Right lobe of liver (tissue), 4 donors: ENCODE measurements around the gene NSG1.

Experiments used
- POLR2A ChIP-seq: fragments of 450-650 bp; IDR thresholded peaks from one replicate; pipeline ENCODE4 v1.6.1; 2017; ENCODE audit warnings: antibody characterized with exemption, mild to moderate bottlenecking
- TF ChIP-seq, protein P1 (sequence below), 4 donors: fragments of 200-600 bp in 3 of 4; fragments of 450-650 bp in 1 of 4; IDR thresholded peaks; one replicate each; pipeline versions ENCODE4 v1.5.1 to v1.8.0; 2016 to 2022; ENCODE audit warnings: antibody characterized with exemption in 4 of 4, mild to moderate bottlenecking in 2 of 4
- donor health status: DM: no; HTN: no; CAD: no.
- donor health status: DM: no; HTN: no; CAD: no.
- donor health status: DM: no; HTN: yes; CAD: no.

DNA sequence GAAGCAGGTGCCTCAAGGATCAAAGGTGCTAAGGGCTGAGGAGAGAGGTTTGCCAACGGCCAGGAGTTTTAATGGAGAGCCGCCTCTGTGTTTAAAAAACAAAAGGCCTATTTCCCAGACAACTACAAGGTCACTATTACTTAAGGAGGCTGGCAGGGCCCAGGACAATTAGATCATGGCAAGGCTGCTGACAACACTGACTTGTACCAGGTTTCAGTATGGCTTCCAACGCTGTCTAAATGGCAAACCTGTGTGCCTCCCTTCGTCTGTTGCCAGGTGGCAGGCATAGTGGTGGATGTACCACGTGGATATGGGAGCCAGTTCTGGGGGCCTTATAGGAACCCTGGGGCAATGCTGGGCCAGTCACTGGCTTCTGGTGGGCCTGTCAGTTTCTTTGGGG is 41.0 kb downstream of the NSG1 start:
- TF ChIP-seq, protein P1, sequence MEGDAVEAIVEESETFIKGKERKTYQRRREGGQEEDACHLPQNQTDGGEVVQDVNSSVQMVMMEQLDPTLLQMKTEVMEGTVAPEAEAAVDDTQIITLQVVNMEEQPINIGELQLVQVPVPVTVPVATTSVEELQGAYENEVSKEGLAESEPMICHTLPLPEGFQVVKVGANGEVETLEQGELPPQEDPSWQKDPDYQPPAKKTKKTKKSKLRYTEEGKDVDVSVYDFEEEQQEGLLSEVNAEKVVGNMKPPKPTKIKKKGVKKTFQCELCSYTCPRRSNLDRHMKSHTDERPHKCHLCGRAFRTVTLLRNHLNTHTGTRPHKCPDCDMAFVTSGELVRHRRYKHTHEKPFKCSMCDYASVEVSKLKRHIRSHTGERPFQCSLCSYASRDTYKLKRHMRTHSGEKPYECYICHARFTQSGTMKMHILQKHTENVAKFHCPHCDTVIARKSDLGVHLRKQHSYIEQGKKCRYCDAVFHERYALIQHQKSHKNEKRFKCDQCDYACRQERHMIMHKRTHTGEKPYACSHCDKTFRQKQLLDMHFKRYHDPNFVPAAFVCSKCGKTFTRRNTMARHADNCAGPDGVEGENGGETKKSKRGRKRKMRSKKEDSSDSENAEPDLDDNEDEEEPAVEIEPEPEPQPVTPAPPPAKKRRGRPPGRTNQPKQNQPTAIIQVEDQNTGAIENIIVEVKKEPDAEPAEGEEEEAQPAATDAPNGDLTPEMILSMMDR (IDR thresholded peaks at IDR 0.05) = no peak
- TF ChIP-seq POLR2A = no peak
